HG03442 (cell line): ENCODE measurements around the gene ZBTB32.

Experiments used
- ATAC-seq: cut with Tn5 transposase; IDR thresholded peaks from one replicate; pipeline ENCODE4 v1.9.1; 2021; ENCODE audit warnings: mild to moderate bottlenecking, moderate library complexity; ENCODE audit not compliant: unreplicated experiment

Gene ZBTB32

GRCh38 chr19:35695895-35696422, 8.4 kb upstream of the ZBTB32 start:
- no peak for ATAC-seq

- peak; percentile 50 for ATAC-seq
Measured at GRCh38 chr19:35696835-35697234, 7.5 kb upstream of the ZBTB32 start.

GRCh38 chr19:35702223-35703012, 1.9 kb upstream of the ZBTB32 start:
- ATAC-seq = peak; percentile 90

- no peak for ATAC-seq
Measured at GRCh38 chr19:35703343-35703742, 1.0 kb upstream of the ZBTB32 start.

- ATAC-seq = no peak
Measured at GRCh38 chr19:35708391-35708790, 4.0 kb downstream of the ZBTB32 start.

GRCh38 chr19:35710784-35711723, 6.7 kb downstream of the ZBTB32 start:
- peak; percentile 29 for ATAC-seq

- ATAC-seq = no peak
Measured at GRCh38 chr19:35712567-35713505, 8.5 kb downstream of the ZBTB32 start.

GRCh38 chr19:35713506-35713850, 9.1 kb downstream of the ZBTB32 start:
- ATAC-seq = no peak

GRCh38 chr19:35713904-35714495, 9.6 kb downstream of the ZBTB32 start:
- no peak for ATAC-seq

GRCh38 chr19:35714601-35715354, 10.4 kb downstream of the ZBTB32 start:
- no peak for ATAC-seq

GRCh38 chr19:35715355-35715809, 11.0 kb downstream of the ZBTB32 start:
- no peak for ATAC-seq

- ATAC-seq = peak; percentile 1
Measured at GRCh38 chr19:35715981-35716800, 11.8 kb downstream of the ZBTB32 start.

- peak; percentile 60 for ATAC-seq
Measured at GRCh38 chr19:35716801-35717664, 12.7 kb downstream of the ZBTB32 start.

GRCh38 chr19:35717665-35718344, 13.4 kb downstream of the ZBTB32 start, which contains the start of gene KMT2B:
TSS of gene KMT2B (plus strand) at chr19:35718003. CDS start at chr19:35718019, 16 bp downstream.
- ATAC-seq = no peak

GRCh38 chr19:35718345-35719041, 14.1 kb downstream of the ZBTB32 start:
- peak; percentile 1 for ATAC-seq
